DOHH2 (cell line): ENCODE results near the gene DIDO1.

Experiments
- H3F3A ChIP-seq: fragments of 200-600 bp; sonication (generic), shearing (Covaris generic); 2 replicates; pipeline ENCODE4 v1.6.0; 2016; ENCODE audit warnings: antibody characterized with exemption, mild to moderate bottlenecking; ENCODE audit not compliant: control insufficient read depth, insufficient read depth
- H3K27ac ChIP-seq: fragments of 200-600 bp; sonication (generic); 2 replicates; pipeline ENCODE4 v1.5.1; 2014; ENCODE audit warnings: low read depth, mild to moderate bottlenecking, low read length, moderate library complexity
- H3K27me3 ChIP-seq: fragments of 200-600 bp; sonication (generic); 2 replicates; pipeline ENCODE4 v1.6.1; 2014; ENCODE audit warnings: mild to moderate bottlenecking, low read length, mixed read lengths; ENCODE audit not compliant: control insufficient read depth
- H3K36me3 ChIP-seq: fragments of 200-600 bp; sonication (generic); 2 replicates; pipeline ENCODE4 v1.6.1; 2014; ENCODE audit warnings: mild to moderate bottlenecking, low read length, moderate library complexity, mixed read lengths; ENCODE audit not compliant: control insufficient read depth
- H3K4me1 ChIP-seq: fragments of 200-600 bp; sonication (generic); 2 replicates; pipeline ENCODE4 v1.6.1; 2014; ENCODE audit warnings: mild to moderate bottlenecking, low read length, mixed read lengths; ENCODE audit not compliant: control insufficient read depth
- H3K4me2 ChIP-seq: fragments of 200-600 bp; sonication (generic); 2 replicates; pipeline ENCODE4 v1.6.0; 2014; ENCODE audit warnings: mild to moderate bottlenecking, low read length, moderate library complexity
- H3K4me3 ChIP-seq: fragments of 200-600 bp; sonication (generic); 2 replicates; pipeline ENCODE4 v1.5.1; 2014; ENCODE audit warnings: mild to moderate bottlenecking, low read length, mixed read lengths
- H3K79me2 ChIP-seq: fragments of 200-600 bp; sonication (generic); 2 replicates; pipeline ENCODE4 v1.6.1; 2014; ENCODE audit warnings: mild to moderate bottlenecking, low read length, mixed read lengths; ENCODE audit not compliant: control insufficient read depth
- H3K9me2 ChIP-seq: fragments of 200-600 bp; sonication (generic); replicated peaks from 2 replicates; pipeline ENCODE4 v1.6.1; 2014; ENCODE audit warnings: mild to moderate bottlenecking, low read length, mixed read lengths; ENCODE audit not compliant: control insufficient read depth
- H3K9me3 ChIP-seq: fragments of 200-600 bp; sonication (generic); 2 replicates; pipeline ENCODE4 v1.6.1; 2014; ENCODE audit warnings: antibody characterized with exemption, low read length, mixed read lengths; ENCODE audit not compliant: control insufficient read depth, insufficient read depth
- H4K20me1 ChIP-seq: fragments of 200-600 bp; sonication (generic); 2 replicates; pipeline ENCODE4 v1.6.0; 2014; ENCODE audit warnings: low read depth, mild to moderate bottlenecking, antibody characterized with exemption, low read length, moderate library complexity; ENCODE audit not compliant: control insufficient read depth, insufficient read depth
- CTCF ChIP-seq: fragments of 200-600 bp; sonication (generic); IDR thresholded peaks from one replicate; pipeline ENCODE4 v1.5.1; 2014; ENCODE audit warnings: antibody characterized with exemption, mild to moderate bottlenecking, low read depth, low read length; ENCODE audit not compliant: poor library complexity, severe bottlenecking
- EZH2phosphoT487 ChIP-seq: fragments of 200-600 bp; sonication (generic); IDR thresholded peaks from 2 replicates; pipeline ENCODE4 v1.6.1; 2017; ENCODE audit warnings: borderline replicate concordance, mild to moderate bottlenecking, antibody characterized with exemption, low read length, moderate library complexity, mixed read lengths

DIDO1 gene

DNA sequence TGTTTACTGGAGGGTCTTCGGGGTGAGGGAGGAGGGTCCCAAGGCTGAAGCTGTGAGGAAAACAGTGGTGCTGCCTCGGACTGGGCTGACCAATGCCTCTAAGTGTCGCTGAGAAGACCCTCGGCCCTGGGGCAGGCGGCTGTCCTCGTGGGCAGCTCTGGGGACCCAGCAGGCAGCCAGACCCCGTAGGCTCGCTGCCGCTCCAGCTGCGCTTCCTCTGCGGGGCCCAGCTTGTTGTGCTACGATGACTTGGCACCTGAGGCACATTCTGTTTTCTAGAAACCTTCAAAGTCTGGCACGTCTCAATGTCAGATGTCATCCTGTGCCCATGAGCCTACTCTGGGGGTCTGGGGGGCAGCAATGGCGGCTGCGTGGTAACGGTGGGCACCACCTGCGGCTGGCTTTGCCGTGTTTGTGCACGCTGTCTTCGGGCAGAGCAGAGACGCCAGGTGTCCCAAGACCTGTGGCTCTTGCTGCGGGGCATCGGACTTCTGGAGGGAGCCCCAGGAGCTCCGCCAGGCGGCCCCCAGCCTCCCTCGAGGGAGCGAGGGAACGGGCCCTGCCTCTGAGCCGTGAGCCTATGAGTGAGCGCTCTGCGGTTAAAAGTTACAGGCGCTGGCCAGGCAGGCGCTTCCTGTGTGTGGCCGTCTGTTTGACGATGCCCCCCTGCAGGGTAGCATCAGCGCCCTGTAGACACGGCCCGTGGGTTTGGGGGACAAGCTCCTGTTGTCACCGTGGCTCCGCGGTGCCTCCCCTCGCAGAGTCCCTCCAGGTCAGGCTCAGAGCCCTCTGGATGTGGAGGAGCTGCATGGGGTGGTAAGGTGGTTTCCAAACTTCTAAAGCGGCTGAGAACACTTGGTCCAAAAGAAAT, 33.0 kb upstream of the DIDO1 start:
- no peaks in the 10 kb centered on the region for H3K9me3 ChIP-seq
- peaks cover 82% of the 10 kb centered on the region for H3K36me3 ChIP-seq
- H3K27ac ChIP-seq: no peak overlapping the region
- H3K9me2 ChIP-seq: no peaks in the 10 kb centered on the region
- H4K20me1 ChIP-seq: peaks cover 9% of the 10 kb centered on the region; the same call in 1 of the 2 replicates
- no peak overlapping the region for H3K4me2 ChIP-seq
- H3K4me1 ChIP-seq: peaks cover 15% of the 10 kb centered on the region
- no peak for TF ChIP-seq CTCF
- no peak for TF ChIP-seq EZH2phosphoT487
- H3K4me3 ChIP-seq: no peak overlapping the region
- H3K79me2 ChIP-seq: peaks cover 34% of the 10 kb centered on the region
- H3F3A ChIP-seq: peaks cover 4% of the 10 kb centered on the region; the same call in 1 of the 2 replicates
- H3K27me3 ChIP-seq: no peaks in the 10 kb centered on the region

GRCh38 chr20:62958388-62959100, 32.2 kb upstream of the DIDO1 start:
- no peak overlapping the region for H3K27ac ChIP-seq
- H3K9me2 ChIP-seq: no peaks in the 10 kb centered on the region
- H3K79me2 ChIP-seq: peaks cover 34% of the 10 kb centered on the region
- peaks cover 21% of the 10 kb centered on the region for H3K4me1 ChIP-seq
- H3K36me3 ChIP-seq: peaks cover 74% of the 10 kb centered on the region
- no peak for TF ChIP-seq CTCF
- no peak for TF ChIP-seq EZH2phosphoT487
- H3K4me2 ChIP-seq: no peak overlapping the region
- peaks cover 9% of the 10 kb centered on the region; the same call in 1 of the 2 replicates for H4K20me1 ChIP-seq
- no peaks in the 10 kb centered on the region for H3K9me3 ChIP-seq
- no peak overlapping the region for H3K4me3 ChIP-seq
- H3K27me3 ChIP-seq: no peaks in the 10 kb centered on the region
- peaks cover 10% of the 10 kb centered on the region for H3F3A ChIP-seq

DNA sequence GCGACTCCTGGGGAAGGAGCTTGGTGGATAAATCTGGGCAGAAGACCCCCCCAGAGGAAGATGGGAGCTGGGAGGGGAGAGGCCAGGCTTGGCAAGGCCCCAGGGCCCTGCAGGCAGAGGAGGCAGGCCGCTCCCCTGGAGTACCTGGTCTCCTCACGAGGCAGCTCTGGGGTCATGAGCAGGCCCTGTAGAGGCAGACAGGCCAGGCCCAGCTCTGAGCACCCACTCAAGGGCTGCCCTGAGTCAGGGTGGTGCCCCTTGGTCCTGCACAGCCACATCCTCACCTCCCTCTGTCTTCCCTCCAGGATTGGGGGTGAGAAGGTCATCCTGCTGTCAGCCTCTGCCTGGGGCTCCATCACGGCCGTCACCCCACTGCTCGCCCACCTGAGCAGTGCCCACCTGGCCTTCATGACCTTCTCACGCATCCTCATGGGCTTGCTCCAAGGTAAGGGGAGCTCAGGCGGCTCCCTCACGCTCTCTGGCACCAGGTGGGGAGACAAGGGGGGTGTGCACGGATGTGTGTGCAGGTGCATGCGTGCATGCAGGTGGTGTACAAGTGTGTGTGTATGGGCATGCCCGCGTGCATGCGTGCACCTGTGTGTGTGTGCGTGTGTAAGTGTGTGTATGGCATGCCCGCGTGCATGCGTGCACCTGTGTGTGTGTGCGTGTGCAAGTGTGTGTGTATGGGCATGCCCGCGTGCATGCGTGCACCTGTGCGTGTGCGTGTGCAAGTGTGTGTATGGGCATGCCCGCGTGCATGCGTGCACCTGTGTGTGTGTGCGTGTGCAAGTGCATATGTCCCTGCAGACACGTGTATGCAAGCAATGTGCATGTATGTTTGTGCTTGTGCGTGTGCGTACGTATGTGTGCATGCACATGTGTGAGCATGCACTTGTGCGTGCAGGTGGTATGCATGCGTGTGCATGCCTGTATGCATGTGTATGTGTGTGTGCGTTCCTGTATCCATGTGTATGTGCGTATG, 31.1 kb upstream of the DIDO1 start:
- Histone ChIP-seq H3K27me3 (no peaks in the 10 kb centered on the region), H3K27ac (no peak overlapping the region), H3K4me2 (no peak overlapping the region), H3K9me2 (no peaks in the 10 kb centered on the region), H3K36me3 (peaks cover 63% of the 10 kb centered on the region), H3K4me1 (peaks cover 29% of the 10 kb centered on the region), H4K20me1 (peaks cover 9% of the 10 kb centered on the region; the same call in 1 of the 2 replicates), H3K79me2 (peaks cover 44% of the 10 kb centered on the region), H3K4me3 (no peak overlapping the region), H3F3A (peaks cover 16% of the 10 kb centered on the region), H3K9me3 (no peaks in the 10 kb centered on the region)
- no peak for TF ChIP-seq EZH2phosphoT487
- TF ChIP-seq CTCF: no peak
